Breast epithelium (tissue), 3 donors: ENCODE results near the gene PPID.

Experiments used
- CTCF ChIP-seq, 3 donors: fragments of 450-650 bp; IDR thresholded peaks; one replicate each; pipeline ENCODE4 v1.5.1; 2016 to 2017; ENCODE audit warnings: antibody characterized with exemption in 3 of 3, mild to moderate bottlenecking in 3 of 3, moderate library complexity in 3 of 3
- POLR2A ChIP-seq: fragments of 450-650 bp; IDR thresholded peaks from one replicate; pipeline ENCODE4 v1.6.1; 2016; ENCODE audit warnings: antibody characterized with exemption, mild to moderate bottlenecking, moderate library complexity

- TF ChIP-seq CTCF (IDR thresholded peaks at IDR 0.05) (no peak), POLR2A (no peak)
Observed at GRCh38 chr4:158669310-158669709, 53.9 kb downstream of the PPID start.
